Right atrium auricular region (tissue), 2 donors: ENCODE data around the gene SRD5A3. TPM values are rescaled to one million over a fixed set of nuclear protein-coding genes. Genes with fewer than 3 reads are reported as not detected.

Experiments used
- DNase-seq: peaks from one replicate; pipeline ENCODE4 v3.0.0-alpha.2; 2019; ENCODE audit warnings: low spot score
- H3K27ac ChIP-seq, 2 donors: fragments of 200-600 bp; sonication (generic); 1 replicate in 1 of 2; 2 replicates in 1 of 2; pipeline ENCODE4 v1.5.1; 2016 to 2019
- H3K27me3 ChIP-seq, 2 donors: fragments of 200-600 bp; sonication (generic); one replicate each; pipeline versions ENCODE4 v1.5.1 to v1.6.0; 2017 to 2019
- H3K36me3 ChIP-seq: fragments of 200-600 bp; sonication (generic); one replicate; pipeline ENCODE4 v1.5.1; 2016
- H3K4me1 ChIP-seq, 2 donors: fragments of 200-600 bp; sonication (generic); one replicate each; pipeline versions ENCODE4 v1.5.1 to v1.6.0; 2017 to 2019
- H3K4me3 ChIP-seq, 2 donors: fragments of 200-600 bp; sonication (generic); 1 replicate in 1 of 2; 2 replicates in 1 of 2; pipeline ENCODE4 v1.5.1; 2017 to 2019; ENCODE audit warnings: mild to moderate bottlenecking in 1 of 2, moderate library complexity in 1 of 2
- H3K9me3 ChIP-seq, 2 donors: fragments of 200-600 bp; sonication (generic); one replicate each; pipeline ENCODE4 v1.5.1; 2019
- CTCF ChIP-seq, 2 donors: fragments of 200-600 bp; sonication (generic); IDR thresholded peaks; one replicate each; pipeline ENCODE4 v1.5.1; 2019; ENCODE audit warnings: antibody characterized with exemption in 2 of 2
- total RNA-seq, 2 donors: library from RNA; depleted of rRNA; stranded (reverse); fragments of >200 nt; gene quantifications; one replicate each; pipeline ENCODE4 v1.1.0, GENCODE V29; 2016

Gene SRD5A3
- total RNA-seq, 2 donors from 2014 or later = 6.0 to 8.3 TPM

GRCh38 chr4:55369968-55370367 is 23.9 kb downstream of the SRD5A3 start:
- no peak for DNase-seq
- no peaks in the 10 kb centered on the region for H3K36me3 ChIP-seq

GRCh38 chr4:55372259-55372658 is 26.2 kb downstream of the SRD5A3 start:
- H3K4me3 ChIP-seq = no peak overlapping the region

More at GRCh38 chr4:55369968-55370367, 23.9 kb downstream of the SRD5A3 start:
- Histone ChIP-seq H3K9me3 (no peaks in the 10 kb centered on the region), H3K4me1 (no peaks in the 10 kb centered on the region), H3K4me3 (no peak overlapping the region), H3K27me3 (no peaks in the 10 kb centered on the region), H3K27ac (no peak overlapping the region)
- TF ChIP-seq CTCF (IDR thresholded peaks at IDR 0.05) = no peak

GRCh38 chr4:55373461-55373860 is 27.4 kb downstream of the SRD5A3 start:
- no peaks in the 10 kb centered on the region for H3K9me3 ChIP-seq
- no peaks in the 10 kb centered on the region for H3K36me3 ChIP-seq
- no peaks in the 10 kb centered on the region for H3K27me3 ChIP-seq
- no peak overlapping the region for H3K27ac ChIP-seq
- H3K4me1 ChIP-seq = no peaks in the 10 kb centered on the region
- H3K4me3 ChIP-seq = no peak overlapping the region
- no peak for DNase-seq
- no peak for TF ChIP-seq CTCF (IDR thresholded peaks at IDR 0.05)

More at GRCh38 chr4:55372259-55372658, 26.2 kb downstream of the SRD5A3 start:
- Histone ChIP-seq H3K4me1 (no peaks in the 10 kb centered on the region), H3K9me3 (no peaks in the 10 kb centered on the region), H3K27me3 (no peaks in the 10 kb centered on the region), H3K27ac (no peak overlapping the region), H3K36me3 (no peaks in the 10 kb centered on the region)
- no peak for TF ChIP-seq CTCF (IDR thresholded peaks at IDR 0.05)
- DNase-seq = no peak

- Histone ChIP-seq H3K36me3 (no peaks in the 10 kb centered on the region), H3K4me1 (no peaks in the 10 kb centered on the region), H3K4me3 (no peak overlapping the region), H3K9me3 (no peaks in the 10 kb centered on the region), H3K27ac (no peak overlapping the region), H3K27me3 (no peaks in the 10 kb centered on the region)
- DNase-seq = no peak
- TF ChIP-seq CTCF (IDR thresholded peaks at IDR 0.05) = no peak
Observed at GRCh38 chr4:55376698-55377097, 30.7 kb downstream of the SRD5A3 start.

- no peaks in the 10 kb centered on the region for H3K4me1 ChIP-seq
- no peaks in the 10 kb centered on the region for H3K27me3 ChIP-seq
- no peak for TF ChIP-seq CTCF (IDR thresholded peaks at IDR 0.05)
- H3K9me3 ChIP-seq = no peaks in the 10 kb centered on the region
- no peak overlapping the region for H3K4me3 ChIP-seq
- H3K27ac ChIP-seq = no peak overlapping the region
- DNase-seq = no peak
- H3K36me3 ChIP-seq = no peaks in the 10 kb centered on the region
Observed at GRCh38 chr4:55378617-55379467, 32.8 kb downstream of the SRD5A3 start.
